ENCODE results near the gene PRSS56.

The PRSS56 gene

DNA sequence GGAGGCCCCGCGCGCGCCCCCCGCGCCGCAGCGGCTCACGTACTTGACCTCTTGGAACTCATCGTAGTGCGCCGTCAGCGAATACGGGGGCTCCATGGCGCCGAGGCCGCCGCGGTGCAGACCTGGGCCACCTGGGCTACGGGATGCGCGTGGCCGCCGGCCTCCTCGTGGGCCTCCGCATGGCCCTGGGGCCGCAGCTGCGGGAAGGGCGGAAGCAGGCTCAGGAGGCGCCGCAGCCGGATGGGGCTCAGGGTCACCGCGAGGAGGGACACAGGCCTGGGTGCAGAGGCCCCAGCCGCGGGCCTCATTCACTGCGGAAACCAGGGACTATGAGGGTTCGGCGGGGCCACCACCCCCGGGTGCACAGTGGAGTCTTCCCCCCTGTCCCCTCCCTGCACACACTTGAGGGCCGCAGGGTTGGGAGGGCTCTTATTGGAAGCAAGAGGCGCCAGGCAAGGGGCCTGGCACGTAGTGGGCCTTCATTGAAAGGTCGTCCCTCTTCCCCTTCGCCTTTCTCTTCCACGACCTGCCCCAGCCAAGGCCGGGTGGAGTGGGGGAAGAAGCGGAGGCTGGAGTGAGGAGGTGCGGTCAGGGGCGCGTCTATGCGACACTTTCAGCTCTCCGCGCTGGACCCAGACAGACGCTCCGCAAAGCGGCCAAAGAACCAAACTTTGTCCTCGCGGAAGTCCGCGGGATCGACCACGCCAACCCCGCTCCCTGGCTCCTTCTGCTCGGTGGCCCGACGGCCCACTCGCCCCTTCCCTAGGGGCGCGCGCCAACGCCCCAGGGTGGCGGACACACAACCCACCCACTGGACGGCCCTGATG is 33.4 kb upstream of the PRSS56 start:
- no peak for DNase-seq (ENCODE audit: low read depth in 1 of 2, low spot score in 1 of 2)

DNA sequence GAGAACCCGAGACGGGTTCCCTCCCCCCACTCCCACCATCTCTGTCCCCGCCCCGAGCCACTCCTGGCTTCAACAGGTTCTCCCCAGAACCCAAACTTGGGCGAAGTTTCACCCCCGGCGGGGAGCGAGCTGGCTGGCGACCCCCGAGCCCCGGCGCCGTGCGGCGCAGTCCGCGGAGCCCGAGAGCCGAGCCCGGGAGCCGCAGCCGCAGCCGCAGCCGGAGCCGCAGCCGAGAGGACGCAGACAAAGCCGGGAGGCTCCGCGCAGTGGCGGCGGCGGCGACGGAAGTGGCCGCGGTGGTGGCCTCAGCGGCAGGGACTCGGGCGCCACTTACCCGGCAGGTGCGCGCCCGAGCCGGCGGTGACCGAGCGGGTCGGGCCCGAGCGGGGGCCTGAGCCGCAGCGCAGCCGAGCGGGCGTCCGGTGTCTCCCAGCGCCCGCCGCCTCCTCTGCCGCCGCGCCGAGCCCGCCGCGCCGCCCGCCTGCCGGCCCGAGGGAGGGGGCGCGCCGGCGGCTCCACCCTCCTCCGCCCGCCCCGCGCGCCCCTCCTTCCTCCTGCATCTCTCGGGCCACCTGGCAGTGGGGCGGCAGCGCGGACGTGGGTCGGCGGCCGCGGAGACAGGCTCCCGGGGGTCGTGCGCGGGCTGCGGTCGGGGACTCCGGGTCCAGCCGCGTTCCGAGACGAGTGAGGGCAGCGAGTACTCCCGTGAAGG is 32.6 kb upstream of the PRSS56 start, which contains the start of gene ECEL1:
TSS of gene ECEL1 (minus strand) at position 450 of the 712 bp plus-strand sequence. CDS start 1,181 bp downstream, outside the sequence.
- no peak for DNase-seq (ENCODE audit: low read depth in 1 of 2, low spot score in 1 of 2)

DNA sequence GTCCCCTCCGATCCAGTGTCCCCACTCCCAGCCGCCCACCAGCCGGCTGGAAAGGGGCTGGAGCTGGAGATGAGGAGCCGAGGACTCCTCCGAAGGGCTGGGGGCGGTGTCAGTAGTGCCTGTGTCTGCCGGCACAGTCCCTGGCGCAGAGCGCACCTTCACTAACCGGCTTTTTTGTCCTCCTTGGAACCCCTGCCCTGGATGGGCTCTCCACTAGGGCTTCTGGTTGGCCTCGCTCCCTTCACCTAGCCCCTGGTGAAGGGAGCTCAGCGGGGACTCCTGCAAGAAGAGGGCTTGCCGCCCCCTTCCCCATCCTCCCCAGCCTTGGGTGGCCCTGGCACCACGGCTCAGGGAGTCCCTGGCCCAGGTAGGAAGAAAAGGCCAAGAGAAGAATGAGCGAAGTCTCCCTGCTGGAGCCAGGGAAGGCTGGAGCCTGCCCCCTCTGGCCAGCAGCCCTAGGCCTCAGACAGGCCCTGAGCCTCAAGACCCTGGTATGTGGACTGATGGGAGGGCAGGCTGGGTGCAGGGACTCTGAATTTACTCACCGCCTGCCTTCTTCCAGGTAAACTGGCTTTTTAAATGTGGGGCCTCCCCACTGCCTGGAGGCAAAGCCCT is 32.0 kb upstream of the PRSS56 start:
- DNase-seq (ENCODE audit: low read depth in 1 of 2, low spot score in 1 of 2) = no peak

DNA sequence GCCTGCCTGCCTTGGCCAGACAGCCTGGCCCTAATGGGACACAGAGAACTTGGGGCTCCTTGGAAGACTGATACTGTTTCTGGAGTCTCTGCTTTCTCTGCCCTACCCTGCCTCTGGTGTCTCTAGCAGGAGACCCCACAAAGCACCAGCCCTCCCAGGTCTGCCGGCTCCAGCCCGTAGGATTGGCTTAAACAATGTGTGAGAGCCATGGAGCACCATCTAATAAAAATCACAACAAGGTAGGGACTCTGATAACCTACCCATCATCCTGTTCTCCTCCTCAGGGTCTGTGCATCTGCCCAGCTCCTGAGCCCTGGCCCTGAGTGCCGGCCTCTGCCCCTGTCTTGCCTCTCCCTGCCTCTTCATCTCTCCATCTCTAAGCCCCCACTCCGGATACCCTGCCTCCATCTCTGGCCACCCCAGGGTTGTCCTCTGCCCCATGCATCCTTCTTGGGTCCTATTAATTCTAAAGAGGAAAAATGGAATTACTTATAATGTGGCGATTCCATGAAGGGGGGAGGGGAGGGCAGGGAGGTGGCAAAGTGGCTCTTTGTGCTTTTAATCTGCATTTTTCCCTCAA is 31.4 kb upstream of the PRSS56 start:
- DNase-seq (ENCODE audit: low read depth in 1 of 2, low spot score in 1 of 2) = no peak

DNA sequence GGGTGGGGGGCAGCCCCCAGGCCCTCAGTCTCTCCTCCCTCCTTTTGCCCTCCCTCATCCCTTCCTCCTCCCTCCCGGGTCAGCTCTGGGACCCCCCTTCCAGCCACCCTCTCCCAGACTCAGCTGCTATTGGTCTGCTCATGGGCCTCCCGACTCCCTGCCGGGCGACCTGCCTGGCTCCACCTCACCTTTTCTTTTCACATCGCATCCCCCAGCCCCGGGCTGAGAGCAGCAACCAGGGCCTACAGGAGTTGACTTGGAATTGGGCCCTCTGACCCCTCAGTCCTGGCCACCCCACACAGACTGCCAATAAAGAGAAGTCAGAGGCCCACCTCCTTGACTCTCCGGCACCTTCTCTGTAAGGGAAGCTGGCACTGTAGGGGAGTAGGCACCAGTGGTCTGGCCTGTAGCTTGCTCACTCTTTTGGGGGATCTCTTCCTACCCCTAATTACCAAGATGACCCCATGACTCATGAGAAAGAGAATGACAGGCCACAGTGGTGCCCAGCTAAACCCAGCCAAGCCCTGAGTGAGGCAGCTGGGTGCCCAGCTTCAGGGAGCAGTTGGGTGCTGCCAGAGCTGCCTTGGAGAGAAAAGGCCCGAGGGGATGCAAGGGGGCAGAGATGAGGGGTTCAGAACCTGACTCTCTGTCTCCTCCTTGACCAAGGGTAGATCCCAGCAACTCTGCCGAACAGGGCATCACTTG is 30.5 kb upstream of the PRSS56 start:
- no peak for DNase-seq (ENCODE audit: low read depth in 1 of 2, low spot score in 1 of 2)

DNA sequence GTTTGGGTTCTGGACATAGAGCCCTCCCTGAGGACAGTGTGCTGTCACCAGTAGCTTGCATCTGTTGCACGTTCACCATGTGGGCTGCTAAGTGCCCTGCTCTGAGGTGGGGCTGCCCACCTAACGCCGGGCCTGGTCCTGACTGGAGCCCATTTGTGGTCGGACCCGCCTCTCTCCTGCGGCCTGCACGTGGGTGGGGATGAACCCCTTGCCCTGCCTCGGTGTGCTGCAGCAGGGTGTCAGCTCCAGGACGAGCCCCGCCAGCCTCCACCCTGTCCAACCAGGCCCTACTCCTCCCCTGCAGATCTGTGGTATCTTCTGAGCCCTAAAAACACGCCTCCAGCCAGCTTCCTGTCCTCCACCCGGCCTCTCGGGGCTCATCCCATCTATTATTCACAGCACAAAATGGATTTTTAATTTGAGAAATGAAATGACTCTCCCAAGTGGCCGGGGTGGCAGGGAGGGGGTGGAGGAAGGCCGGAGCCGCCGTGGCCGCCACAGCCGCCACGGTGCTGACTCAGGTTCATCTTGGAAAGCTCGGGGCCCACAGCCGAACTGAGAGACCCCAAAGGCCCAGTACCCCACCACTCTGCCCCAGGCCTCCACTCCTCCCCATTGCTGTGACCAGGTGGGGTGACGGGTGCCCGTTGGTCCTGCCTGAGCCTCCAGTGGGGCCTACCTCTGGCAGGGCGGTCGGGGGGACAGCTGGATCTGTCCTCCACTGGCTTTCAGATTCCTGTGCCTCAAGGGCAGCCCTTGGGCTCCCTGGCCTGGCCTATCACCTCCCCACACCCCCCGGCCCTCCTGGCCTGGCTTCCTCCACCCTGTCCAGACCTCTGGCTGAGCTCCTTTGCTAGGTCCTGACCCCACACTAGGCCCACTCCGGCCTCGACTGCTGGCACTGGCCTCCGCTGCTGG is 29.7 kb upstream of the PRSS56 start:
- no peak for DNase-seq (ENCODE audit: low read depth in 1 of 2, low spot score in 1 of 2)

DNA sequence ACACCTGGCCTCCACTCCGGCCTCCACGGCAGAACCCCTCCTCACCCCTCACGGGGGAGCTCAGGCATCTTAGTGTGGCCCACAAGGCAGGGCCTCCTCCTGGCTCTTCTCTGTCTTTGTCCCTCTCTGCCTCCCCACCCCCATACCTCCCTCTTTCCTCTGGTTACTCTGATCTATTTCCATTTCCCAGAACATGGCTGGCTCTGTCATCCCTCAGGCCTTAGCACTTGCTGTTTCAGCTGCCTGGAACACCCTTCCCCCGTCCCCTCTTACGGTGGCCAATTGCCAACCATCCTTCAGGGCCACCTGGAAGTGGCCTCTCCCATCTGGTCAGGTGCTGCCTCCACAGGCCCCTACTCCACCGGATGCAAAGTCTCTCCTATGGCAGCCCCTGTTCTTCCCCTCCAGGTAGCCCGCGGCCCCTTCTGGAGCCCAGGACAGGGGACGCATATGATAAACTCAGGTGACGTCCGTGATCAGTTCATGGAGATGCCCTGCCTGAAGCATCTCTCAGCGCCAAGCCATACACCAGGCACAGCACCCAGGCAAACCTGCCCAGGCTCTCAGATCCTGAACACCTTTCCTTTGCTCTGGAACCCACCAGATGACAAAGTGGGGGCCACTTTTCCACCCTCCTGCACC is 28.9 kb upstream of the PRSS56 start:
- DNase-seq (ENCODE audit: low read depth in 1 of 2, low spot score in 1 of 2) = no peak

DNA sequence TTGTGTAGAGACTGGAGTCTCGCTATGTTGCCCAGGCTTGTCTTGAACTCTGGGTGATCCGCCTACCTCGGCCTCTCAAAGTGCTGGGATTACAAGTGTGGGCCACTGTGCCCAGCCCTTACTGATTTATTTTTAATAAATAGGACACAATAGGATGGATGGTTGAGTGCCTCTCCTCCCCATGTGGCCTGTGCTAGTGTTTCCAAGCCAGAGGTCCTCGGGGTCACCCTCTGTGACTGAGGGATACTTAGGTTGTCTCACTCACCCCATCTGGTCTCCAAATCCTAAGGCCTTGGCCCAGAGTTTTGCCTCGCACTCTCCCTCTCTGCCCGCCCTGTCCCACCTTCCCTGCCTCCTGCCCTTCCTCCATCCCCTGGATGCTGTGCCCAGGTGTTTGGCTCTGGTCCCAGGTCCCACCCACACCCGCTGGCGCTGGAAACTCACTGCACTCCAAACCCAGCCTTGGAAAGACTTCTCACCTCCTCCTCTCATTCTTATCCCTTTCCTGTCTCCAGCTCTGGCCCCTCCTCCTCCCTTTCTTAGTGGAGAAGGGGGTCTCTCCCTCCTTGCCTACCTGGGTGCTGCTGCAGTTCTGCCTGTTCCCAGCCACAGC is 27.8 kb upstream of the PRSS56 start:
- DNase-seq (ENCODE audit: low read depth in 1 of 2, low spot score in 1 of 2) = no peak

DNA sequence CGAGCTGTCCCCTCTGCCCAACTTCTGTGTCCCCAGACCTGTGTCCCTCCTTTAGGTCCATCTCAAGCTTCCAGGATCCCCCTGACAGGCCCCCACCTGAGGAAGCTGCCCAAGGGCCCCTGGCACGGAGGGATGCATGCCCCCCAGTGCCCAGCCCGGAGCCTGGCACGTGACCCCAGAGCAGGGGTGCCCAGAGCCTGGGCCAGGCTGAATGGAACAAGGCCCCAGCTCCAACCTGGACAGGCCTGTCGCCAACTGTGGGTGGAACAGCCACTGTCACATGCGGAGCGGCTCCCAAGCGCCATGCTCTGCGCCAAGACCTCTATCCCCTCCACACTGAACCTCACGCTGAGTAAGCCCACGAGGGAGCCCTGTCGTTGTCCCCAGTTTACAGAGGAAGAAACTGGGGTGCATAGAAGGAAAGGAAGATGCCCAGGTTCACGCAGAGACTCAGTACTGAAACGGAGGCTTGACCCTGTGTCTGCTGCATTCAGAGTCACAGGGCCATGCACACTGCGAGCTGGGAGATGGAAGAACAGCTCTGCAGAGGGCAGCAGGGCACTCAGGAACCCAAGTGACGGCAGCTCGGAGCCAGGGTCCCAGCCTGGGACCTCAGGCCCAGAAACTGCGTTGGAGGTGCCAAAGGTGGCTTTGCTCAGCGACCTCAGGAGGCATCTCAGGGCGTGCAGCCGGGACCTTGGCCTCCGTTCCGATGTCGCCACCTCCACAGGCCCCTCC is 27.1 kb upstream of the PRSS56 start:
- no peak for DNase-seq (ENCODE audit: low read depth in 1 of 2, low spot score in 1 of 2)

DNA sequence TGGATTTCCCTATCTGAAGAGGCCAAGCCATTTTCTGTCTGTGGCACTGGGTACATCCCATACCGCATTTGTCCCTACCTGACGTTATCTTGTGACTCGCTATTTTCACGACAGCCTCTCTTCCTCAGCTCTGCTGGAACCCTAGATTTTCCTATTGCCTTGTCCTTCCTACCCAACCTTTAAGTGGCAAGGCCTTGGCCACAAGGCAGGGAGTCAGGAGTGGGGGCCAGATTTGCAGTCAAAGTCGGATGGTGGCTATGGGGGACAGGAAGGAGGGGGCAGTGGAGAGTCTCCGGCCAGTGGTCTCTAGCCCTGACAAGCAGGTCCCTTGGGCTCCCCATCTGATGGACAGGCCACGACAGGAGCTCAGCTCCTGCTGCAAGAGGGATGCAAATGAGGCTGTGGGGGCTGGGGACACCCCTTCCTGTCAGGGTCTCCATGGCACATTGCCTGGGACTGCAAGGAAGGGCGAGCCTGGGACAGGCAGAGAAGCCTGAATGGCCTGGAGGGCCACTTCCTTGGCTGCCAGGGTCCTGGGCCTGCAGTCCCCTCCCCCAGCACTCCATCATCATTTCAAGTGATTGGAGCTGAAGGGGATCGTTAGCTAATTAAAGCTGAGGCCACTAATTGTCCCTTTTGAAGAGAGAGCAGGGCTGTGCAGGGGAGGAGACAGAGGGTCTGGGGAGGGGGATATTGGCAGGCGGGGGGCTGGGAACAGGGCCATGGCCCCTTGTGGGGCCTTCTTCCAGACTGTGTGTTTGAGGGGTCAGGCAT is 26.3 kb upstream of the PRSS56 start:
- DNase-seq (ENCODE audit: low read depth in 1 of 2, low spot score in 1 of 2) = no peak

DNA sequence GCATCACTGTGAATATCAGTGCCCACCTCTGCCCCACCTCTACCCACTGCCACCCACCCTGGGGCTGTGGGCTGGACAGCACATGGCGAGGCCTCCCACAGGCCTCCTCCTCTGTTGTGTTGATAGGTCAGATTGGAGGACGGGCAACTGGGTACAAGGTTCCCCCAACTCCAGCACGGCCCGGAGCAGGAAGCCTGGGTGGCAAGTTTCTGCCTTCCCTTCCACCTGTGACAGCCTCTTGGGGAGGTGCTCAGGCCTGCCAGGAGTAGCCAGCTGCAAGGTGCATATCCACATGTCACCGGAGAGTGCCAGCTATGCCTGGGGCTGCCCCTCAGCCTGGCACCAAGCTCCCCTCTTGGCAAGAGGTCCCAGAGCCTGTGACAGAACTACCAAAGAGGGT is 25.6 kb upstream of the PRSS56 start:
- no peak for DNase-seq (ENCODE audit: low read depth in 1 of 2, low spot score in 1 of 2)

DNA sequence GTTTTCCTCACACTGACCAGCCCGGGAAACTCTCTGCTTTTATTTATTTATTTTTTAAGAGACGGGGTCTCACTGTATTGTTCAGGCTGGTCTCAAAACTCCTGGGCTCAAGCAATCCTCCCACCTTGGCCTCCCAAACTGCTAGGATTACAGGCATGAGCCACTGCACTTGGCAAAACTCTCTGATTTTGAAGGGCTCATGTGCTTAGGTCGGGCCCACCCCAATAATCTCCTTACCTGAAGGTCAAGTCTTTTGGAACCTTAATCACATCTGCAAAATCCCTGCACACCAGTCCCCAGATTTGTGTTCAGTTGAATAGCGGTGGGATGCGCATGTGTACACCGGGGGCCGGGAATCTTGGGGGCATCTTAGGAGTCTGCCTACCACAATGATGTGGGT is 24.9 kb upstream of the PRSS56 start:
- no peak for DNase-seq (ENCODE audit: low read depth in 1 of 2, low spot score in 1 of 2)

DNA sequence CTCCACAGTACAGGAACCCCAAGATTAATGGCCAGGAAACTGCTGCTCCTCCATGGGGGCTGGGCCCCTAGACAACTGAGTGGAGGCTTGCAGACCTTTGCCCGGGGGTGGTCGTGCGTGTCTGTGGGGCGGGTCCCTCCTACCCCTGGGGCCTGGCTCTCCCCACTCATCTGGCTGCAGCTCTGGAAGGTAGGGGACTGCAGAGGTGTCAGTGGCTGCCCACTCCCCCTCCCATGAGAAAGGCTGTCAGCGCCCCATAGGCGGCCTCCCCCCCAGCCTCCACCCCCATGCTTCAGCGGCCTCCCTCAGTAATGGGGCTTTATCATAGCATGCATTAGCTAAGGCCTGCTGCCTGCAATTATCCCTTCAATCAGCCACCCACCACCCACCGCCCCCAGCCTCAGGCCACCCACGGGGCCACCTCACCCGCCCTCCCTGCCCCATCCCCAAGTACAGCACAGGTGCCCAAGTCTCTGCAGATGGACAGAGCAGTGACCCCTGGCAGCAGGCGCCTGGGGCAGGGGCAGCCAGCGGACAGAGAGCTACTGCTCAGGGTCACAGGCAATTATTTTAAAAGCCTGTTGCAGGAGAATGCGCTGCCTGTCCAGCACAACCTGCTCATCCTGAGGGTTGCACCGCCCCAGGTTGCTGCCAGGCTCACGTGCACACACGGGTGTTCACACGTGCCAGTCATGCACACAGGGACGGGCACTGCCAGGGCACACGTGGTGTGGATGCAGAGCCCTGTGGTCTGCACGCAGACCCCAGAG is 23.5 kb upstream of the PRSS56 start:
- no peak for DNase-seq (ENCODE audit: low read depth in 1 of 2, low spot score in 1 of 2)

DNA sequence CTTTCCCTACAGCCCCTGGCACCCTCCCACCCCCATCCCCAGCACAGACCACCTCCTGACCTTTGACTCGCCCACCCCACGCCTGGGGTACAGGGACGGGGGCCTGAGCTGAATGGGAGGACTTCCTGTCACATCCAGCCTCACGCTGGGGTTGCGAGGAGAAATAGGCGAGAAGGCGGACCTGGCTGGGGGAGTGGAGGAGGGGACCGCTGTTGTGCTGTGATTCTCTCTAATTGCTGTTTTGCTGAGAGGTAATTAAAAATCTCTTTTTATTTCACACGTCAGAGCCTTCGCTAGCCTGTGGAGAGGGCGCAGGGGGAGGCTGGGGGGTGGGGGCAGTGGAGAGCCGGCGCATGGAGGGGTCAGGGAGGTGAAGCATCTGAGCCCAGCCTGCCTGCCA is 22.8 kb upstream of the PRSS56 start:
- no peak for DNase-seq (ENCODE audit: low read depth in 1 of 2, low spot score in 1 of 2)

DNA sequence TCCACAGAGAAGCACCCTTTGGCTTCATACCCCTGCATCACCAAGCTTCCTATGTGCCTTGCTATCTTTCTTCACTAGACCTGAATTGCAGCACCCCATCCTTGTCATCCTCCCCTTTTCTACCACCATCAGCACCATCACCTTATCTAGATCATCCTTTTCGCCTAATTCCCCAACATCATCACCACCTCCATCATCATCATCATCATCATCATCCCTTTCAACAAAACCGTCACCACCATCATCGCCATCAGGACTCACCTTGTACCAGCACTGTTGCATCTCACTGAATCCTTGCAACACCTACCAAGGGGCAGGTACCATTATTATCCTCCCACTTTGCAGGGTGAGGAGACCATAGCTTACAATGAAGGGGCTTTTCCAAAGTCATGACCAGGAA is 21.7 kb upstream of the PRSS56 start:
- DNase-seq (ENCODE audit: low read depth in 1 of 2, low spot score in 1 of 2) = no peak

DNA sequence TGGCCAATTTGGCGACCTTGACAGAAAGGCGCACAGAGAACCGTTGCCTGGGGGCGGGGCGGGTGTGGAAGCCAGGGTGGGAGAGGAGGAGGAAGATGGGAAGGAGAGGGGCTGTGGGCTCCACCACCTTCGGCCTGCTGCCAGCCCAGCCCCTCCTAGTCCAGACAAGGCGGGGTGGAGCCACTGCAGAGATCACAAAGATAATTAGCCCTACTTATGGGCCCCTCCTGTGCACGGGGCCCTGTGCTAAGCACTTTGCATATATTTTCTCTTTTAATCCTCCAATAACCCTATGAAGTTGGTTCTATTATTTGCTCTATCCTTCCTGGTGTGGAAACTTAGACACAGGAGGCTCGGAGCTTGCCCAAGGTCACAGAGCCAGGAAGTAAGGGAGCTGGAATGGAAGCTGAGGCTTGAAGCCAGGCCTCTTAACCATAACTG is 18.8 kb upstream of the PRSS56 start:
- DNase-seq (ENCODE audit: low read depth in 1 of 2, low spot score in 1 of 2) = no peak
